Stimulated activated naive B cell treated with anti-CD40 and anti-IgM and Interleukin-4, amounts not matched to agents 10 μg/mL and 1 μg/mL and 100 μg/mL, for 72 hours (primary cell): Measurements from ENCODE around the gene RNF208.

Experiments
- ATAC-seq, 2 donors: fragments of 150-1000 bp; cut with Tn5 transposase; replicated peaks; 2 replicates each; pipeline ENCODE4 v1.10.0; 2021; ENCODE audit warnings: moderate library complexity in 1 of 2
- DNase-seq: peaks from one replicate; pipeline ENCODE4 v3.0.0; 2021
- H3K27ac Mint-ChIP-seq: one replicate; pipeline ENCODE4 v1.8.0; 2022; ENCODE audit warnings: mild to moderate bottlenecking, mixed read lengths
- H3K27me3 Mint-ChIP-seq, 2 donors: one replicate each; pipeline ENCODE4 v1.8.0; 2022; ENCODE audit warnings: mixed read lengths in 2 of 2
- H3K36me3 Mint-ChIP-seq, 2 donors: one replicate each; pipeline ENCODE4 v1.8.0; 2022; ENCODE audit warnings: mixed read lengths in 2 of 2, mild to moderate bottlenecking in 1 of 2
- H3K4me1 Mint-ChIP-seq, 2 donors: one replicate each; pipeline ENCODE4 v1.8.0; 2022; ENCODE audit warnings: mixed read lengths in 2 of 2, mild to moderate bottlenecking in 1 of 2
- H3K4me3 Mint-ChIP-seq, 2 donors: one replicate each; pipeline ENCODE4 v1.8.0; 2022; ENCODE audit warnings: mild to moderate bottlenecking in 2 of 2, mixed read lengths in 2 of 2, moderate library complexity in 1 of 2
- H3K9me3 Mint-ChIP-seq, 2 donors: one replicate each; pipeline ENCODE4 v1.8.0; 2022; ENCODE audit warnings: mixed read lengths in 2 of 2, mild to moderate bottlenecking in 1 of 2

RNF208 gene

DNA sequence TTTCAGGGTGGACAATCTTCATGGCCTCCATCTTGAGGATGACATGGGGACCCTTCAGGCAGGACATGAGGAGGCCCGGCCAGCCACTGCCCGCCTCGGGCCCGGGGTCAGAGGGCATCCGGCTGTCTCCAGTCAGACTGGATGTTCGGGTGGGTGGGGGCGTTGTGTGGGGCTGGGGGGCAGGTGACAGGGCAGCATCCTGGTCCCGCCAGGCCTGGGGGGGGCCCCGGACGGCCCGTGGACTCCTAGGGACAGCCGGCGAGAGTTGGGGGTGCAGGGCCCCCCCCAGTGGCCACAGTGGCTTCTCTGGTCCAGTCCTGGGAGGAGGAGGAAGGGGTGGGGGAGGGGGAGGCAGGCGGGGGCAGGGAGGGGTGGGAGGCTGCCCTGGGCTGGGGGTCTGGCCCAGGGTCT lies 940 bp downstream of the RNF208 start:
- peak overlapping the region; percentile 48 to 73 for H3K4me3 Mint-ChIP-seq

GRCh38 chr9:137220317-137221094 lies 1.5 kb downstream of the RNF208 start:
- Mint-ChIP-seq H3K36me3 (peaks cover 5 to 6% of the 10 kb centered on the region in 2 donors), H3K4me1 (peaks cover 12 to 25% of the 10 kb centered on the region in 2 donors), H3K9me3 (no peaks in the 10 kb centered on the region), H3K4me3 (peak overlapping the region; percentile 48 to 73), H3K27me3 (no peaks in the 10 kb centered on the region), H3K27ac (peak overlapping the region; percentile 62)
- no peak for ATAC-seq
- no peak for DNase-seq

More for the DNA sequence above, 940 bp downstream of the RNF208 start:
- H3K27me3 Mint-ChIP-seq, result no peaks in the 10 kb centered on the region
- peaks cover 0 to 5% of the 10 kb centered on the region in 2 donors for H3K36me3 Mint-ChIP-seq
- DNase-seq, result no peak
- H3K9me3 Mint-ChIP-seq, result no peaks in the 10 kb centered on the region
- ATAC-seq, result no peak
- H3K4me1 Mint-ChIP-seq, result peaks cover 10 to 27% of the 10 kb centered on the region in 2 donors
- H3K27ac Mint-ChIP-seq, result peak overlapping the region; percentile 62

- no peaks in the 10 kb centered on the region for H3K9me3 Mint-ChIP-seq
Observed at GRCh38 chr9:137219757-137220316, 2.2 kb downstream of the RNF208 start.

GRCh38 chr9:137218754-137219271 lies 3.2 kb downstream of the RNF208 start:
- peaks cover 10 to 15% of the 10 kb centered on the region in 2 donors for H3K36me3 Mint-ChIP-seq
- no peak for DNase-seq
- H3K27me3 Mint-ChIP-seq, result no peaks in the 10 kb centered on the region
- peak overlapping the region in 1 of 2 donors; percentile 30 for H3K4me3 Mint-ChIP-seq
- ATAC-seq, result no peak
- peaks cover 9 to 12% of the 10 kb centered on the region in 2 donors for H3K4me1 Mint-ChIP-seq
- no peak overlapping the region for H3K27ac Mint-ChIP-seq
- no peaks in the 10 kb centered on the region for H3K9me3 Mint-ChIP-seq

More at GRCh38 chr9:137219757-137220316, 2.2 kb downstream of the RNF208 start:
- Mint-ChIP-seq H3K4me1 (peaks cover 9 to 19% of the 10 kb centered on the region in 2 donors), H3K27ac (peak overlapping the region; percentile 57), H3K27me3 (no peaks in the 10 kb centered on the region), H3K36me3 (peaks cover 8 to 11% of the 10 kb centered on the region in 2 donors), H3K4me3 (peak overlapping the region; percentile 5 to 37)
- DNase-seq (no peak), ATAC-seq (no peak)

- no peak overlapping the region for H3K27ac Mint-ChIP-seq
- no peaks in the 10 kb centered on the region for H3K27me3 Mint-ChIP-seq
- H3K9me3 Mint-ChIP-seq, result no peaks in the 10 kb centered on the region
- H3K4me1 Mint-ChIP-seq, result peaks cover 9 to 11% of the 10 kb centered on the region in 2 donors
- peaks cover 10 to 15% of the 10 kb centered on the region in 2 donors for H3K36me3 Mint-ChIP-seq
- DNase-seq (no peak), ATAC-seq (no peak)
- peak overlapping the region in 1 of 2 donors; percentile 30 for H3K4me3 Mint-ChIP-seq
Observed at GRCh38 chr9:137218212-137218753, 3.8 kb downstream of the RNF208 start.

DNA sequence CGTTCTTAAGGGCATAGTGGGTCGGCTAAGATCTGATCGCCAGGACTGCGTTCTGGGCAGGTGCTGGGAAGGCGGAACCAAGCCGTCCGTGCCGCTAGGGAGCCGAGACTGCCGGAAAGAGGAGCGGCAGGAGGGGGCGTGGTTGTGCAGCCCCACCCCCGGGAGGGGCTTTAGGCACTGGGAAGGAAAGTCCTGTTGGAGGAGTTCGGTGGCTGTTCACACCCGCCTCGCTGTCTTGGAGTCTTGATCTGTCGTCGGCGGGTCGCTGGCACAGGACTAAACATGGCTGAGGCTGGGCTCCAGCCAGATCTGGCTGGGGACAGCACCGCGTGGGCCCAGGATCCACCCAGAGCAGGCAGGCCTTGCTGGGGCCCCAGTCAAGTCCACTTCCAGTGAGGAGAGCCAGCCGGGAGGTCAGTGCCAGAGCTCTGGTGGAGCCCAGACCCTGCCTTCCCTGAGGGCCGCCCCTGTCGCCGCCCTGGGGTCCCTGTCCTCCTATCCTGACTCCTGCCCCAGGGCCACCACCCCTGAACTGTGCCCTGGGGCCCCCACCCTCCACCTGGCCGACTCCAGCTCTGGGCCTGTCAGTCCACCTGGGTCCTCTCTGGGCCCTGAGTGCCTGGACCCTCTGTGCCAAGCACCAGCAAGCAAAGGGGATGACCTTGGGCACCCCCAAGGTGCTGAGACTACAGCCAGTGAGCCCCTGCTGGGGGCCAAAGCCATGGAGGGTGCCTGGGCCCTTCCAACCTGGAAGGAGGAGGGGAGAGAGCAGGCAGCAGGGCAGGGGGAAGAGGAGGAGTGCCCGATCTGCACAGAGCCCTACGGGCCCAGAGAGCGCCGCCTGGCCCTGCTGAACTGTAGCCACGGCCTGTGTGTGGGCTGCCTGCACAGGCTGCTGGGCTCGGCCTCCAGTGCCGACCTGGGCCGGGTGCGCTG lies 4.5 kb downstream of the RNF208 start:
- ATAC-seq, result no peak
- peaks cover 5% of the 10 kb centered on the region in 2 donors for H3K4me1 Mint-ChIP-seq
- no peak for DNase-seq

DNA sequence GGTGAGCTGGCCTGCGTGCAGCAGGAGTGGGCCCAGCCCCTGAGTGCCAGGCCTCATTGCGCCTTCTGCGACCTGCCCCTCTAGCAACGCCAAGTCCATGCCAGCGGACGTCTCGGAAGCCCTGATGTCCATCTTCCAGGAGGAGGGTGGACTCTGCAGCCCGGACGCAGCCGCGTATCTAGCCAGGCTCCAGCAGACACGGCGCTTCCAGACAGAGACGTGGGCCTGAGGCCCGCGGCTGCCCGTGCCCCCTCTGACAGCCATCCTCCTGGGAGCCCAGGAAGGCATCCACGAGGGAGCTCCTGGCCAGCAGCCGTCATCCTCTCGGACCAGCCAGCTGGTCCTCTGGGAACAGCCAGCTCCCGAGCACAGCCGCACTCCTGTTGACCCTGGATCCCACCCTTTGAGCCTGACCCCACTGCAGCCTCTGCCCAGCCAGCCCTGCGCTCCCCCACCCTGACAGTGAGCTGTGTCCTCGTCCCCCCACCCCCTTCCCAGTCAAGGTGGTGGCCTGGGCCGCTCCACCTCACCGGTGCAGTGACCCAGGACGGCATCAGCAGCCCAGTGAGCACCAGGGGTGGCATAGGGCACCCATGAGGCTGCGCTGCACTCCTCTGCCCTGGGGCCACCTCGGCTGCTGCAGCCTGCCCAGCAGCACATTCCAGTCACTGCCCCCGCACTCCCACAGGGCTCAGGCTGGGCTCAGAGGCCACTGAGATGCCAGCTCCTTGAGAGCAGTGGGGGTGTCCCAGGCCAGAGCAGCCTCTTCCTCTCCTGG lies 5.7 kb downstream of the RNF208 start:
- H3K9me3 Mint-ChIP-seq, result no peaks in the 10 kb centered on the region
- ATAC-seq, result no peak
- H3K36me3 Mint-ChIP-seq, result peaks cover 10 to 19% of the 10 kb centered on the region in 2 donors
- DNase-seq, result no peak
- H3K27me3 Mint-ChIP-seq, result no peaks in the 10 kb centered on the region
- no peak overlapping the region for H3K4me3 Mint-ChIP-seq
- H3K4me1 Mint-ChIP-seq, result peaks cover 5% of the 10 kb centered on the region in 2 donors
- H3K27ac Mint-ChIP-seq, result no peak overlapping the region

More for the DNA sequence above, 4.5 kb downstream of the RNF208 start:
- H3K4me3 Mint-ChIP-seq, result no peak overlapping the region
- H3K27me3 Mint-ChIP-seq, result no peaks in the 10 kb centered on the region
- H3K36me3 Mint-ChIP-seq, result peaks cover 10 to 19% of the 10 kb centered on the region in 2 donors
- H3K9me3 Mint-ChIP-seq, result no peaks in the 10 kb centered on the region
- H3K27ac Mint-ChIP-seq, result peak overlapping the region; percentile 34

GRCh38 chr9:137215196-137215986 lies 6.6 kb downstream of the RNF208 start:
- Mint-ChIP-seq H3K4me1 (peaks cover 5 to 6% of the 10 kb centered on the region in 2 donors), H3K4me3 (no peak overlapping the region), H3K27me3 (no peaks in the 10 kb centered on the region), H3K9me3 (no peaks in the 10 kb centered on the region), H3K27ac (no peak overlapping the region), H3K36me3 (peaks cover 15 to 28% of the 10 kb centered on the region in 2 donors)
- DNase-seq (no peak), ATAC-seq (no peak)

- Mint-ChIP-seq H3K4me1 (peaks cover 5 to 6% of the 10 kb centered on the region in 2 donors), H3K4me3 (no peak overlapping the region)
Observed at GRCh38 chr9:137214620-137215019, 7.4 kb downstream of the RNF208 start.

GRCh38 chr9:137213160-137214060 lies 8.6 kb downstream of the RNF208 start:
- Mint-ChIP-seq H3K27me3 (no peaks in the 10 kb centered on the region), H3K9me3 (no peaks in the 10 kb centered on the region), H3K4me3 (no peak overlapping the region), H3K4me1 (peaks cover 7 to 11% of the 10 kb centered on the region in 2 donors), H3K36me3 (peaks cover 22 to 31% of the 10 kb centered on the region in 2 donors), H3K27ac (no peak overlapping the region)
- ATAC-seq (no peak), DNase-seq (no peak)

More at GRCh38 chr9:137214620-137215019, 7.4 kb downstream of the RNF208 start:
- Mint-ChIP-seq H3K27me3 (no peaks in the 10 kb centered on the region), H3K36me3 (peaks cover 17 to 28% of the 10 kb centered on the region in 2 donors), H3K9me3 (no peaks in the 10 kb centered on the region), H3K27ac (no peak overlapping the region)
- no peak for ATAC-seq
- DNase-seq, result no peak

- no peak for ATAC-seq
- H3K27me3 Mint-ChIP-seq, result no peaks in the 10 kb centered on the region
- H3K4me1 Mint-ChIP-seq, result peaks cover 8 to 14% of the 10 kb centered on the region in 2 donors
- H3K9me3 Mint-ChIP-seq, result no peaks in the 10 kb centered on the region
- no peak overlapping the region for H3K4me3 Mint-ChIP-seq
- H3K36me3 Mint-ChIP-seq, result peaks cover 23 to 34% of the 10 kb centered on the region in 2 donors
- DNase-seq, result no peak
- no peak overlapping the region for H3K27ac Mint-ChIP-seq
Observed at GRCh38 chr9:137212520-137212919, 9.5 kb downstream of the RNF208 start.

DNA sequence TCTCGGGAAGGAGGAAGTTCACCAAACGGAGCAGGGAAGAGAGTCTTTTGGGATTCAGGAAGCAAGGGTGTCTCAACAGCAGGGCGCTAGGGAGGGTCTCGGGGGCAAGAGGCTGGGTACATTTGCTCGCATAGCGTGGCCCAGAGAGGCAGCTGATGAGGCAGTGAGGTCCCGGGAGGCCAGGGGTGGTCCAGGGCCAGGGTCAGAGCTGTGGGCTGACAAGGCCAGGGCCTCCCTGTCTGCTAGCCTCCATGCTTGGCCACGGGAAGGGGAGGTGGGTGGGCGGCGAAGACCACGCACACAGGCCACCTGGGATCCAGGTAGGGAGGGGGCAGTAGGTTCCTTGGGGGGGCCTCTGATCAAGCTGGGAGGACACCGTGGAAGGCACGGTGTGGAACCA lies 10.5 kb downstream of the RNF208 start:
- no peaks in the 10 kb centered on the region for H3K27me3 Mint-ChIP-seq
- no peak for ATAC-seq
- H3K36me3 Mint-ChIP-seq, result peaks cover 30 to 44% of the 10 kb centered on the region in 2 donors
- H3K4me3 Mint-ChIP-seq, result no peak overlapping the region
- no peaks in the 10 kb centered on the region for H3K9me3 Mint-ChIP-seq
- DNase-seq, result no peak
- H3K27ac Mint-ChIP-seq, result peak overlapping the region; percentile 85
- peaks cover 17 to 18% of the 10 kb centered on the region in 2 donors for H3K4me1 Mint-ChIP-seq
